ENCODE results near the gene CFAP157.

The CFAP157 gene

GRCh38 chr9:127734747-127735529 is 28.1 kb downstream of the CFAP157 start, which contains the start of gene TOR2A:
Gene TOR2A, minus strand, starts transcription at chr9:127735294. Its CDS starts 24 bp downstream, at chr9:127735270.
- DNase-seq (ENCODE audit: low spot score), result peak; percentile 100
- TF ChIP-seq CTCF (IDR thresholded peaks at IDR 0.05; ENCODE audit: extremely low read depth, missing control alignments), result peak; percentile 96

GRCh38 chr9:127735530-127736185 is 28.9 kb downstream of the CFAP157 start:
- no peak for TF ChIP-seq CTCF (IDR thresholded peaks at IDR 0.05; ENCODE audit: extremely low read depth, missing control alignments)
- no peak for DNase-seq (ENCODE audit: low spot score)

- TF ChIP-seq CTCF (IDR thresholded peaks at IDR 0.05; ENCODE audit: extremely low read depth, missing control alignments), result no peak
- DNase-seq (ENCODE audit: low spot score), result no peak
These were observed 31.9 kb downstream of the CFAP157 start for GRCh38 chr9:127738666-127739065.

- TF ChIP-seq CTCF (IDR thresholded peaks at IDR 0.05; ENCODE audit: extremely low read depth, missing control alignments), result no peak
- no peak for DNase-seq (ENCODE audit: low spot score)
These were observed 33.0 kb downstream of the CFAP157 start for GRCh38 chr9:127739614-127740330.

GRCh38 chr9:127741831-127742434 is 35.1 kb downstream of the CFAP157 start:
- TF ChIP-seq CTCF (IDR thresholded peaks at IDR 0.05; ENCODE audit: extremely low read depth, missing control alignments), result no peak
- no peak for DNase-seq (ENCODE audit: low spot score)

GRCh38 chr9:127742435-127743088 is 35.8 kb downstream of the CFAP157 start:
- DNase-seq (ENCODE audit: low spot score), result no peak
- TF ChIP-seq CTCF (IDR thresholded peaks at IDR 0.05; ENCODE audit: extremely low read depth, missing control alignments), result no peak
